ENCODE measurements around the gene BCL2L1.
A peak's percentile ranks its signal among the peaks of the same experiment; 100 is the strongest.

BCL2L1 gene

DNA sequence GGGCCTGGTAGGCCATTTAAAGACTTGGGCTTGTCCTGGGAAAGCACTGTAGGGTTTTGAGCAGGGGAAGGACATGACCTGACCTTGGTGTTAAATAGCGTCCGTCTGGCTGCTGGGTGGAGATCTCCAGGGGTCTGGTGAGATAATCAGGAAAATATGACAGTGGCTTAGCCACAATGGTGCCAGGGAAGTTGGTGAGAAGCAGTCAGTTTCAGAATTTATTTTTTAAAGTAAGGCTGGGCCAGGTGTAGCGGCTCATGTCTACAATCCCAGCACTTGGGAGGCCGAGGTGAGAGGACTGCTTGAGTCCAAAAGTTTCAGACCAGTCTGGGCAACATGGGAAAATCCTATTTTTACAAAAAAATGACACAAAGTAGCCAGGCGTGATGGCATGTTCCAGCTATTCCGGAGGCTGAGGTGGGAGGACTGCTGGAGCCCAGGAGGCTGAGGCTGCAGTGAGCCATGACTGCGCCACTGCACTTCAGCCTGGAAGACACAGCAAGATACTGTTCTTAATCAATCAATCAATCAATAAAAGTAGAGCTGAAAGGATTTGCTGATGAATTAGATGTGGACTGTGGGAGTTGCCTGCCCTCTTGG is 41.4 kb downstream of the BCL2L1 start:
- no peak for TF ChIP-seq CTCF (conservative IDR thresholded peaks at IDR 0.05; ENCODE audit: low read length)
- no peak overlapping the region for H3K4me3 ChIP-seq (ENCODE audit: low read length)
- DNase-seq (ENCODE audit: low read depth), result no peak

GRCh38 chr20:31680286-31681127 is 42.2 kb downstream of the BCL2L1 start:
- TF ChIP-seq CTCF (conservative IDR thresholded peaks at IDR 0.05; ENCODE audit: low read length), result no peak
- no peak for DNase-seq (ENCODE audit: low read depth)

DNA sequence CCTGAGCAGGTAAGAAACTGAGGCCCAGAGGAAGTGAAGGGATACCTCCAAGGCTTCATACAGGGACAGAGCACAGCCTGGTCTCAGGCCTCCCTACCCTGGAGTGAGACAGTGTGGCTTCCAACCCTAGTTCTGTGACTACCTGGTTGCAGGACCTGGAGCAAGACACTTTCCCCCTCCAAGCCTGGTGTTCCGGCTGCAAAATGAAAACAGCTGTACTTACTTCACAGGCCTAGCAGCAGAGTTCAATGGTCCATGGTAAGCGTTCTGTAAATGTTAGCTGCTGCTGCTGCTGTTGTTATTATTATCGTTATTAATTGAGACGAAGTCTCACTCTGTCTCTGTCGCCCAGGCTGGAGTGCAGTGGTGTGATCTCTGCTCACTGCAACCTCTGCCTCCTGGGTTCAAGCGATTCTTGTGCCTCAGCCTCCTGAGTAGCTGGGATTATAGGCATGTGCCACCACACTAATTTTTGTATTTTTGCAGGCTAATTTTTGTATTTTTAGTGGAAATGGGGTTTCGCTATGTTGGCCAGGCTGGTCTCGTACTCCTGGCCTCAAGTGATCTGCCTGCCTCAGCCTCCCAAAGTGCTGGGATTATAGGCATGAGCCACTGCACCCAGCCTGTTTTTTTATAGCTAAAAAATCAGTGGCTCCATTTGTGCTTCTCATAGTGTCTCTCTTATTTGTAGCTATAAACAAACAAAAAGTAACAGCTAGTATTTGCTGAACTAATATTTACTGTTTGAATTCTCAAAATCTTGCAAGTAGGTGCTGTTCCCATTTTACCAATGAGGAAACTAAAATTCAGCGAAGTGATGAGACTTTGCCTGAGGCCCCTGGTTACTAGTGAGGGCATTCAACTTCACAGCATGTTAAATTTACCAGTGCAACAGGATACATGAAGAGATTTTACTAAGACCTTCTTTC is 43.0 kb downstream of the BCL2L1 start:
- H3K4me3 ChIP-seq (ENCODE audit: low read length), result no peak overlapping the region
- no peak for TF ChIP-seq CTCF (conservative IDR thresholded peaks at IDR 0.05; ENCODE audit: low read length)
- DNase-seq (ENCODE audit: low read depth), result no peak

More at GRCh38 chr20:31680286-31681127, 42.2 kb downstream of the BCL2L1 start:
- H3K4me3 ChIP-seq (ENCODE audit: low read length), result no peak overlapping the region

GRCh38 chr20:31678389-31679356 is 44.0 kb downstream of the BCL2L1 start:
- no peak for TF ChIP-seq CTCF (conservative IDR thresholded peaks at IDR 0.05; ENCODE audit: low read length)
- DNase-seq (ENCODE audit: low read depth), result peak; percentile 52
- no peak overlapping the region for H3K4me3 ChIP-seq (ENCODE audit: low read length)

GRCh38 chr20:31677553-31678260 is 45.0 kb downstream of the BCL2L1 start:
- H3K4me3 ChIP-seq (ENCODE audit: low read length), result no peak overlapping the region
- TF ChIP-seq CTCF (conservative IDR thresholded peaks at IDR 0.05; ENCODE audit: low read length), result no peak
- no peak for DNase-seq (ENCODE audit: low read depth)

- TF ChIP-seq CTCF (conservative IDR thresholded peaks at IDR 0.05; ENCODE audit: low read length), result no peak
Measured at GRCh38 chr20:31676609-31676989, 46.1 kb downstream of the BCL2L1 start.

More at GRCh38 chr20:31676609-31676989, 46.1 kb downstream of the BCL2L1 start:
- H3K4me3 ChIP-seq (ENCODE audit: low read length), result no peak overlapping the region
- no peak for DNase-seq (ENCODE audit: low read depth)

Data from AG10803 (cell line).